Neuronal stem cell (in vitro differentiated cells): ENCODE results near the gene WWOX.

ENCODE experiments used
- DNase-seq: peaks from one replicate; pipeline ENCODE4 v3.0.0-alpha.2; 2013; ENCODE audit warnings: low spot score
- H2AFZ ChIP-seq: one replicate; pipeline ENCODE4 v1.6.1; 2013; ENCODE audit warnings: mild to moderate bottlenecking, low read length, inconsistent platforms
- H2AK5ac ChIP-seq: 2 replicates; pipeline ENCODE4 v1.6.1; 2013; ENCODE audit warnings: low read depth, mild to moderate bottlenecking, inconsistent platforms, low read length, moderate library complexity, mixed read lengths
- H2BK120ac ChIP-seq: 2 replicates; pipeline ENCODE4 v1.6.1; 2013; ENCODE audit warnings: low read depth, mild to moderate bottlenecking, inconsistent platforms, low read length, moderate library complexity, mixed read lengths
- H2BK12ac ChIP-seq: one replicate; pipeline ENCODE4 v1.6.1; 2013; ENCODE audit warnings: low read length, inconsistent platforms
- H2BK15ac ChIP-seq: 2 replicates; pipeline ENCODE4 v1.6.1; 2013; ENCODE audit warnings: mild to moderate bottlenecking, low read length, inconsistent platforms, mixed read lengths
- H2BK5ac ChIP-seq: one replicate; pipeline ENCODE4 v1.6.1; 2013; ENCODE audit warnings: inconsistent platforms, mild to moderate bottlenecking, low read length, moderate library complexity
- H3K14ac ChIP-seq: one replicate; pipeline ENCODE4 v1.6.1; 2013; ENCODE audit warnings: low read length, inconsistent platforms
- H3K18ac ChIP-seq: 2 replicates; pipeline ENCODE4 v1.6.1; 2013; ENCODE audit warnings: low read length, inconsistent platforms
- H3K23ac ChIP-seq: 2 replicates; pipeline ENCODE4 v1.6.1; 2013; ENCODE audit warnings: low read depth, mild to moderate bottlenecking, mixed read lengths, low read length, inconsistent platforms; ENCODE audit not compliant: poor library complexity
- H3K27ac ChIP-seq: replicated peaks from 3 replicates; pipeline ENCODE4 v1.5.1; 2013; ENCODE audit warnings: low read length, inconsistent platforms
- H3K27me3 ChIP-seq, 3 experiments: 2 replicates each; pipeline ENCODE4 v1.6.1; 2013; ENCODE audit warnings: low read length in 3 of 3, mild to moderate bottlenecking in 2 of 3, inconsistent platforms in 1 of 3, low read depth in 1 of 3, mixed read lengths in 1 of 3, moderate library complexity in 1 of 3; ENCODE audit not compliant: control insufficient read depth in 3 of 3, insufficient read depth in 3 of 3
- H3K36me3 ChIP-seq, 2 donors: replicated peaks in 1 of 2; 2 replicates each; pipeline ENCODE4 v1.6.1; 2013; ENCODE audit warnings: low read length in 2 of 2; ENCODE audit not compliant: control insufficient read depth in 2 of 2, insufficient read depth in 2 of 2
- H3K4ac ChIP-seq: 2 replicates; pipeline ENCODE4 v1.6.1; 2013; ENCODE audit warnings: inconsistent platforms, mild to moderate bottlenecking, low read length, moderate library complexity
- H3K4me1 ChIP-seq, 2 donors: 1 replicate in 1 of 2; 2 replicates in 1 of 2; pipeline ENCODE4 v1.6.1; 2013; ENCODE audit warnings: low read length in 2 of 2, low read depth in 1 of 2; ENCODE audit not compliant: control insufficient read depth in 2 of 2, insufficient read depth in 1 of 2
- H3K4me2 ChIP-seq: one replicate; pipeline ENCODE4 v1.6.1; 2013; ENCODE audit warnings: mild to moderate bottlenecking, low read length, inconsistent platforms; ENCODE audit not compliant: insufficient read depth, poor library complexity, severe bottlenecking
- H3K4me3 ChIP-seq, 2 donors: 2 replicates each; pipeline ENCODE4 v1.5.1; 2013; ENCODE audit warnings: low read length in 2 of 2, mild to moderate bottlenecking in 2 of 2, inconsistent platforms in 1 of 2, moderate library complexity in 1 of 2
- H3K79me1 ChIP-seq: one replicate; pipeline ENCODE4 v1.6.1; 2013; ENCODE audit warnings: low read depth, mild to moderate bottlenecking, inconsistent platforms, low read length, moderate library complexity
- H3K9ac ChIP-seq: one replicate; pipeline ENCODE4 v1.6.1; 2013; ENCODE audit warnings: mild to moderate bottlenecking, low read depth, low read length, inconsistent platforms; ENCODE audit not compliant: poor library complexity
- H3K9me3 ChIP-seq, 2 donors: replicated peaks in 1 of 2; 2 replicates each; pipeline versions ENCODE3 to v1.6.1; 2013; ENCODE audit warnings: low read length in 2 of 2, mild to moderate bottlenecking in 2 of 2, inconsistent platforms in 1 of 2, low read depth in 1 of 2, mixed read lengths in 1 of 2, moderate library complexity in 1 of 2; ENCODE audit not compliant: control insufficient read depth in 2 of 2, insufficient read depth in 1 of 2
- H4K8ac ChIP-seq: one replicate; pipeline ENCODE4 v1.6.1; 2013; ENCODE audit warnings: low read depth, mild to moderate bottlenecking, inconsistent platforms, low read length, moderate library complexity
- H4K91ac ChIP-seq: one replicate; pipeline ENCODE4 v1.6.1; 2013; ENCODE audit warnings: low read length, low read depth, mild to moderate bottlenecking, inconsistent platforms; ENCODE audit not compliant: poor library complexity
- WGBS, 2 donors: extraction: QIAGEN DNeasy Blood & Tissue Kit; methylation state at CpG; one replicate each; pipeline ENCODE4 v1.1.7; 2013; ENCODE audit warnings: missing lambda C conversion rate in 2 of 2, mixed read lengths in 1 of 2; ENCODE audit not compliant: insufficient read length in 2 of 2, insufficient replicate concordance in 1 of 2; ENCODE audit errors: extremely low coverage in 2 of 2; 5-methylcytosine and 5-hydroxymethylcytosine counted together

Gene WWOX

DNA sequence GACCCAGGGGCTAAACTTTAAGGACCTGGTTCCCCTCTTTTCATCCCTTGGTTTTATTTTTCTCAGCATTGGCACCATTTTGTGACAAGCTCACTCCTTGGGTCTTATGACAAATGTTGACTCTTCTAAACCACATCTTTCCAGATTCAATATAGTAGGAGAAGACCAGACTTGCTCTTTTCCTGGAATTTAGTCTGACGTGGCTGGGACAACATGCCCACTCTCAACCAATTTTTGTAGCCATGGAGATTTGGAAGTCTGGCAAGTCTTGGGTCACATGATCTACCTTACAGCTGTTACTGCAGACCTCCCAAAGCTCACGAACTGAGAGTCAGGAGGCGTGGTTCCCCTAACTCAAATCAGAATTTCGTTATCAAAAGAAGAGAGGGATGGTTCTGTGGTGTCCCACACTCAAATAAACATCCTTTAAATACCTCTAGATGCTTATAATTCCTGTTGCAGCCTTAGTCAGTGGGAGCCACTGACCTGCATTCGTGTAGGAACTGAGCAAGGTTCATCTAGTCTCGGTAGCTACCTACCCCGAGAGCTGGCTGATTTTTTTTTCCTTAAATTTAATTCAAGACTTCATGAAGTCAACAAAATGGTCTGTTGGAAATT lies 817.6 kb downstream of the WWOX start:
- Histone ChIP-seq H3K4me2 (no peak overlapping the region), H3K79me1 (no peaks in the 10 kb centered on the region), H2AFZ (no peak overlapping the region), H3K23ac (no peak overlapping the region), H4K8ac (no peak overlapping the region), H4K91ac (no peak overlapping the region), H3K4me3 (no peak overlapping the region), H3K27ac (no peak overlapping the region), H3K9ac (no peak overlapping the region), H3K18ac (no peak overlapping the region), H3K27me3 (no peaks in the 10 kb centered on the region), H2BK5ac (no peak overlapping the region), H3K4me1 (peaks cover 0 to 2% of the 10 kb centered on the region in 2 donors), H3K14ac (no peak overlapping the region), H3K4ac (no peak overlapping the region), H2BK12ac (no peak overlapping the region), H2BK120ac (no peak overlapping the region), H3K36me3 (no peaks in the 10 kb centered on the region), H2AK5ac (no peak overlapping the region), H3K9me3 (peaks cover 8 to 14% of the 10 kb centered on the region in 2 donors), H2BK15ac (no peak overlapping the region)
- DNase-seq, result no peak
- WGBS, 2 donors, result no CpG with 5 or more reads among the region's 7 CpGs

DNA sequence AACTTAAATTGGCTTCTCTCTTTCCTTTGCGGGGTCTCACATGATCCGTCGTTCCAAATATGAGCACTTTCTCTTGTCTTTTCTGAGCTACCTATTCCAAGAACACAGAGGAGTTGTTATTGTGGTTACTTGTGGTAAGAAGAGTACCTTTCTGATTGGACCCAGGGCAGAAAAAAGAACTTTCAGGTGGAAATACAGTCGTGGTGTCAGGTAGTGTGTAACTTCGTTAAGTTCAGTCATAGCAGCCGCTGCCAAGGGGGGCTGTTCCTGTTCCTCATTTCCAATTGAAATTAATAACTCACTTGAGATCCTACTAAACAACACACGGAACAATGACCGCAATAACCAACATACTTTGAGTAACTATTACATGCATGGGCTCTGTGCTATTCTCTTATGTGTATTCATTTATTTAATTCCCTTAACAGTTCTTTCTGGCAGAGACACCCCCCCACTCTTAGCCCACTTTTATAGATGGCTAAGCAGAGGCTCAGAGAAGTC lies 819.4 kb downstream of the WWOX start:
- Histone ChIP-seq H2AFZ (no peak overlapping the region), H3K4me1 (peaks cover 0 to 2% of the 10 kb centered on the region in 2 donors), H2BK12ac (no peak overlapping the region), H3K27me3 (no peaks in the 10 kb centered on the region), H3K9ac (no peak overlapping the region), H4K8ac (no peak overlapping the region), H3K9me3 (peaks cover 8 to 15% of the 10 kb centered on the region in 2 donors), H3K4ac (no peak overlapping the region), H3K23ac (no peak overlapping the region), H2AK5ac (no peak overlapping the region), H2BK120ac (no peak overlapping the region), H3K27ac (no peak overlapping the region), H3K4me3 (no peak overlapping the region), H3K4me2 (no peak overlapping the region), H3K79me1 (no peaks in the 10 kb centered on the region), H3K18ac (no peak overlapping the region), H2BK5ac (no peak overlapping the region), H2BK15ac (no peak overlapping the region), H4K91ac (no peak overlapping the region), H3K36me3 (no peaks in the 10 kb centered on the region), H3K14ac (no peak overlapping the region)
- DNase-seq, result no peak
- no CpG with 5 or more reads among the region's 8 CpGs for WGBS, 2 donors

DNA sequence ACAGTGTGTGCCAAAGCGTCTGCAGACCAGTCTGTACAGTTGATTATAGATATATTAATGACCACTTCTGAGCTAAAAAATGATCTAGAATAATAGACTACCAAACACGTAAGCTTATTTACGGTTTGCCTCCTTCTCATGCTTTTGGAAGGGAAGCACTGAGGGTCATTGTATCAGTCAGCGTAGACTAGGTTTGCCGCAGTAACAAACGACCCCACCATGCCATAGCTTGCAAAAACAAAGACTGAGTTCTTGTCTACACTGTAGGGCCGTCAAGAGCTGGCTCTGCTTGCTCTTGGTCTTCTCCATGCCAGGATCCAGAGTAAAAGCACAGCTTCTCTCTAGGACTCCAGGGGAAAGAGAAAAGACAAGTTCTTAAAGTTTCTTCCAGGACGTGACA lies 820.4 kb downstream of the WWOX start:
- Histone ChIP-seq H2AFZ (no peak overlapping the region), H3K23ac (no peak overlapping the region), H3K9me3 (peaks cover 8 to 15% of the 10 kb centered on the region in 2 donors), H3K27ac (no peak overlapping the region), H3K9ac (no peak overlapping the region), H3K4me2 (no peak overlapping the region), H4K91ac (no peak overlapping the region), H2BK15ac (no peak overlapping the region), H2BK12ac (no peak overlapping the region), H2AK5ac (no peak overlapping the region), H3K14ac (no peak overlapping the region), H3K18ac (no peak overlapping the region), H3K79me1 (no peaks in the 10 kb centered on the region), H2BK5ac (no peak overlapping the region), H3K4ac (no peak overlapping the region), H3K4me3 (no peak overlapping the region), H4K8ac (no peak overlapping the region), H3K36me3 (no peaks in the 10 kb centered on the region), H3K27me3 (no peaks in the 10 kb centered on the region), H3K4me1 (peaks cover 0 to 2% of the 10 kb centered on the region in 2 donors), H2BK120ac (no peak overlapping the region)
- no CpG with 5 or more reads among the region's 8 CpGs for WGBS, 2 donors
- DNase-seq, result no peak

DNA sequence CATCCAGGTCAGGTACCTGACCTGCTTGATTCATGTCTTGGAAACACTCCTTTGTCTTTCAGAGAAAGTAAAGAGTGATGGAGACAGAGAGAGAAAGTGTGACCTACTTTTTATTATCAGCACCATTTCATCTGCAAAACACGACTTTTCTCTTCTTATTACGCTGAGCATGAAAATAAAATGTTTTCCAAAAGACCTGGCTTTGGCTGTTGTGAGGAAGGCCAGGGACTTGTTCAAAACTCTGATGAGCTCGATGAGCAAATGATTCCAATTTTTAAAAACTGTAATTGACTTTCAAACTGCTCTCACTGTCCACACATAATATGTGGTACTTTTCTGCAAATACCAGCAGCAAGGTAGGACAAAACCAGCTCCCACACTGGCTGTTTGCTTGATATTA lies 821.2 kb downstream of the WWOX start:
- Histone ChIP-seq H3K27ac (no peak overlapping the region), H3K27me3 (no peaks in the 10 kb centered on the region), H2BK120ac (no peak overlapping the region), H2AFZ (no peak overlapping the region), H4K91ac (no peak overlapping the region), H3K4me2 (no peak overlapping the region), H3K18ac (no peak overlapping the region), H3K9me3 (peaks cover 8 to 15% of the 10 kb centered on the region in 2 donors), H3K14ac (no peak overlapping the region), H4K8ac (no peak overlapping the region), H2AK5ac (no peak overlapping the region), H3K4me3 (no peak overlapping the region), H2BK15ac (no peak overlapping the region), H3K4ac (no peak overlapping the region), H3K79me1 (no peaks in the 10 kb centered on the region), H3K36me3 (no peaks in the 10 kb centered on the region), H2BK5ac (no peak overlapping the region), H3K4me1 (peaks cover 0 to 2% of the 10 kb centered on the region in 2 donors), H3K9ac (no peak overlapping the region), H3K23ac (no peak overlapping the region), H2BK12ac (no peak overlapping the region)
- WGBS, 2 donors, result no CpG with 5 or more reads among the region's 3 CpGs
- no peak for DNase-seq
